Measurements from ENCODE around the gene SELENOI. TPM values are rescaled to one million over a fixed set of nuclear protein-coding genes. Genes with fewer than 3 reads are reported as not detected.

SELENOI gene
- total RNA-seq, 2 donors from 2014 or later: 14.4 to 15.6 TPM

DNA sequence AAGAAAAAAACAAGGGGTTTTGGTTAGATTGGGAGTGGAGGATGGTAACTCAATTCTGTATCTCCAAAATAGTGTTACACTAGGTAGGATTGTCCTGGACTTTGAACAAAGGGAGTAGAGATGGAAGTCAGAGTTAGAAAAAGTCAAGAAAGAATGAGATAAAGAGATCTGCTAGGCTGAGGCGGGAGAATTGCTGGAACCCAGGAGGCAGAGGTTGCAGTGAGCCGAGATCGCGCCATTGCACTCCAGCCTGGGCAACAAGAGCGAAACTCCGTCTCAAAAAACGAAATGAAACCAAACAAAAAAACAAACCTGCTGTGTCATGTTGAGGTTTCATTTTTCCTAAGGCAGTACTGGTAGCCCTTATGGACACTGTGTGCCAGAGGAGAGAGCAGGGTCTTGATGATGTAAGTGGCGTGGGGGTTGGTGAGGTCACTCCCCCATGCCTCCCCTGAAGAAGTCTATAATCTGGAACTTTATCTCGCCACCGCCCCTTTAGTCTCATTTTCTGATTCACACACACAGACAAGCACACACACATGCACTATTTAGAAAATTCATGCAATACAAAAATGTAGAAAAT lies 66.2 kb downstream of the SELENOI start:
- H3K27me3 ChIP-seq (replicated peaks; ENCODE audit: insufficient read depth): no peaks in the 10 kb centered on the region
- WGBS: 70% methylated on average over 10 of the region's 10 CpGs

GRCh38 chr2:26414311-26414710 lies 68.4 kb downstream of the SELENOI start:
- no peak for DNase-seq (ENCODE audit: low spot score)
- no peak overlapping the region for H3K4me3 ChIP-seq
- H3K9me3 ChIP-seq: no peaks in the 10 kb centered on the region
- no peaks in the 10 kb centered on the region for H3K4me1 ChIP-seq (replicated peaks)
- 91% methylated on average over 3 of the region's 3 CpGs for WGBS
- H3K27me3 ChIP-seq (replicated peaks; ENCODE audit: insufficient read depth): no peaks in the 10 kb centered on the region
- intact Hi-C loops (cut with DNase I): no loop called here
- H3K36me3 ChIP-seq: no peaks in the 10 kb centered on the region
- H3K27ac ChIP-seq: no peak overlapping the region
- TF ChIP-seq POLR2AphosphoS5 (IDR thresholded peaks at IDR 0.05) (no peak), POLR2A (IDR thresholded peaks at IDR 0.05) (no peak)
- TF ChIP-seq, protein P1, sequence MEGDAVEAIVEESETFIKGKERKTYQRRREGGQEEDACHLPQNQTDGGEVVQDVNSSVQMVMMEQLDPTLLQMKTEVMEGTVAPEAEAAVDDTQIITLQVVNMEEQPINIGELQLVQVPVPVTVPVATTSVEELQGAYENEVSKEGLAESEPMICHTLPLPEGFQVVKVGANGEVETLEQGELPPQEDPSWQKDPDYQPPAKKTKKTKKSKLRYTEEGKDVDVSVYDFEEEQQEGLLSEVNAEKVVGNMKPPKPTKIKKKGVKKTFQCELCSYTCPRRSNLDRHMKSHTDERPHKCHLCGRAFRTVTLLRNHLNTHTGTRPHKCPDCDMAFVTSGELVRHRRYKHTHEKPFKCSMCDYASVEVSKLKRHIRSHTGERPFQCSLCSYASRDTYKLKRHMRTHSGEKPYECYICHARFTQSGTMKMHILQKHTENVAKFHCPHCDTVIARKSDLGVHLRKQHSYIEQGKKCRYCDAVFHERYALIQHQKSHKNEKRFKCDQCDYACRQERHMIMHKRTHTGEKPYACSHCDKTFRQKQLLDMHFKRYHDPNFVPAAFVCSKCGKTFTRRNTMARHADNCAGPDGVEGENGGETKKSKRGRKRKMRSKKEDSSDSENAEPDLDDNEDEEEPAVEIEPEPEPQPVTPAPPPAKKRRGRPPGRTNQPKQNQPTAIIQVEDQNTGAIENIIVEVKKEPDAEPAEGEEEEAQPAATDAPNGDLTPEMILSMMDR (IDR thresholded peaks at IDR 0.05): no peak

More for the DNA sequence above, 66.2 kb downstream of the SELENOI start:
- no peak overlapping the region for H3K27ac ChIP-seq
- H3K4me3 ChIP-seq: no peak overlapping the region
- intact Hi-C loops (cut with DNase I): no loop called here
- H3K9me3 ChIP-seq: no peaks in the 10 kb centered on the region
- DNase-seq (ENCODE audit: low spot score): no peak
- TF ChIP-seq, protein P1 (IDR thresholded peaks at IDR 0.05): no peak
- no peak for TF ChIP-seq POLR2AphosphoS5 (IDR thresholded peaks at IDR 0.05)
- no peak for TF ChIP-seq POLR2A (IDR thresholded peaks at IDR 0.05)
- no peaks in the 10 kb centered on the region for H3K36me3 ChIP-seq
- no peaks in the 10 kb centered on the region for H3K4me1 ChIP-seq (replicated peaks)

DNA sequence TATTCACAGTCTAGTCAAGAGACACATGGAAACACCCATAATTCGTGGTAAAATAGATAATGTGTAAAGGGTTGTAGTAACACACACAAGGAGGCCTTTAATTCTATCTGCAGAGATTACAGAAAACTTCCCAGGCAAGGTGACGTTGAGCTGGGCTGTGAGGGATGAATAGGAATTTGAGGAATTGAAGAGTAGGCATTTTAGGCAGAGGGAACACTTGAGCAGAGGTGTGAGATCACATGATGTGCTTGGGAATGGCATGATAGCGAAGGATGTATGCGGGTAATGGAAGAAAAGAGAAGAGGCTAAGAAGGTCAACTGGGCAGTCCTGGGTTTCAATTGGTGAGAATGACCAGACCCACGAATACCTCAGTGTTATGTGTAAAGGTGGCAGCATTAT lies 76.0 kb downstream of the SELENOI start:
- Histone ChIP-seq H3K36me3 (no peaks in the 10 kb centered on the region), H3K27ac (no peak overlapping the region), H3K4me1 (replicated peaks) (no peaks in the 10 kb centered on the region), H3K9me3 (no peaks in the 10 kb centered on the region), H3K27me3 (replicated peaks; ENCODE audit: insufficient read depth) (no peaks in the 10 kb centered on the region), H3K4me3 (no peak overlapping the region)
- DNase-seq (ENCODE audit: low spot score): no peak
- intact Hi-C loops (cut with DNase I): no loop called here
- WGBS: 90% methylated on average over 5 of the region's 5 CpGs
- TF ChIP-seq, protein P1 (IDR thresholded peaks at IDR 0.05): no peak
- TF ChIP-seq POLR2A (IDR thresholded peaks at IDR 0.05) (no peak), POLR2AphosphoS5 (IDR thresholded peaks at IDR 0.05) (no peak)

DNA sequence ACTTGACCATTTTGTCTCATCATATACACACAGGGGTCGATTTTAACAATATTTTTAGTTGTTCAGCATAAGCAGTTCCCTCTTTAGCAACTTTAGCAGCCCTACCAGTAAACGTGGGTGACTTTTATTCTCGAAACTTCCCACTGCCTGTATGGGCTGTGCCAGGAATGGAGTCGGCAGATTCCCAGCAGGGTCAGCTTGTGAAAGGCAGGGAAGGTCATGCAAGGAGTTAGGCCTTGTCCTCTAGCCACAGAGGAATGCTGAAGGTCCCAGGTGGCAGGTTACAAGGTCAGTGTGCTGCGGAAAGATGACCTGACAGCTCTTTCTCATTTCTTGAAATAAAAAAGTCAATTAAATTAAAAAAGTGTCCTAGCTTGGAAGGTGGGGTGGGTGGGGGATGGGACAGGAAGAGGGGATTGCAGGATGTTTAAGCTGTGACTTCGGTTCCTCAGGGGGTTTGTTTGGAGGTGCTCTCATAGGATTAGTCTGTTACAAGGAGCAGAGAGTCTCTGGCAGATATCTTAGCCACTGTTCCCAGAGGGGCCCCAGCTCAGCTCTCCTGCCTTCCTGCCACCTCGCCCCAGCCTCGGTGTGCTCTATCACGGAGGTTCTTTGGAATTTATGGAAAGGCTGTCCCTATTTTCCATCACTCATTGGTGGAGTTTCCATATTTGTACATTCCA lies 77.1 kb downstream of the SELENOI start:
- H3K9me3 ChIP-seq: no peaks in the 10 kb centered on the region
- no peak overlapping the region for H3K4me3 ChIP-seq
- no peaks in the 10 kb centered on the region for H3K4me1 ChIP-seq (replicated peaks)
- no peaks in the 10 kb centered on the region for H3K36me3 ChIP-seq
- intact Hi-C loops (cut with DNase I): no loop called here
- H3K27ac ChIP-seq: no peak overlapping the region
- no peaks in the 10 kb centered on the region for H3K27me3 ChIP-seq (replicated peaks; ENCODE audit: insufficient read depth)
- DNase-seq (ENCODE audit: low spot score): no peak
- TF ChIP-seq POLR2A (IDR thresholded peaks at IDR 0.05) (no peak), POLR2AphosphoS5 (IDR thresholded peaks at IDR 0.05) (no peak)
- TF ChIP-seq, protein P1 (IDR thresholded peaks at IDR 0.05): no peak
- WGBS: 62% methylated on average over 9 of the region's 9 CpGs

DNA sequence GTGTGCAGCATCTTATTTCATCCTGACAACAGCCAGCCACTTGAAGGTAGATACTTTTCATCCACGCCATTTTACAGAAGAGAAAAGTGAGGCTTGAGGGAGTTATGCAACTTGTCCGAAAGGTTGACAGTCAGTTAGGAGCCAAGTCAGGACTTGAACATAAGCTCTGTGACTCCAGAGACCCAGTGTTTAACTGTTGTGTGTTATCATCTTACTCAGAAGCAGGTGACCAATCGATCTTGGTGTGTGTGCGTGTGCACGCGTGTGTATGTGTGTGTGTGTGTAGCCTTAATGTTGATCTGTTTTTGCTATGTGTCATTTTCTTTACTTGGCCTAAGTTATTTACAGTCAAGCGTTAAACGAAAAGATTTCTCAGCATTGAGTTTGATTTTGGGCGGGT lies 77.8 kb downstream of the SELENOI start:
- no peak for DNase-seq (ENCODE audit: low spot score)
- TF ChIP-seq POLR2AphosphoS5 (IDR thresholded peaks at IDR 0.05): no peak
- TF ChIP-seq, protein P1 (IDR thresholded peaks at IDR 0.05): no peak
- TF ChIP-seq POLR2A (IDR thresholded peaks at IDR 0.05): no peak
- Histone ChIP-seq H3K27me3 (replicated peaks; ENCODE audit: insufficient read depth) (no peaks in the 10 kb centered on the region), H3K4me3 (no peak overlapping the region), H3K27ac (no peak overlapping the region), H3K9me3 (no peaks in the 10 kb centered on the region), H3K36me3 (no peaks in the 10 kb centered on the region), H3K4me1 (replicated peaks) (no peaks in the 10 kb centered on the region)
- WGBS: 78% methylated on average over 9 of the region's 9 CpGs
- intact Hi-C loops (cut with DNase I): no loop called here

Measured in prostate gland (tissue), 2 donors.